Vagina (tissue), 2 donors: ENCODE results near the gene GOLGA3.

ENCODE experiments used
- CTCF ChIP-seq, 3 experiments: fragments of 450-650 bp in 2 of 3; fragments of 200-600 bp in 1 of 3; sonication (generic) in 1 of 3; IDR thresholded peaks; one replicate each; pipeline ENCODE4 v1.5.1; 2017 to 2019; ENCODE audit warnings: antibody characterized with exemption in 3 of 3, mild to moderate bottlenecking in 2 of 3, moderate library complexity in 2 of 3
- POLR2A ChIP-seq, 2 donors: fragments of 450-650 bp; IDR thresholded peaks; one replicate each; pipeline ENCODE4 v1.6.1; 2017; ENCODE audit warnings: antibody characterized with exemption in 2 of 2, mild to moderate bottlenecking in 2 of 2, moderate library complexity in 2 of 2
- POLR2AphosphoS5 ChIP-seq, 2 donors: sonication (generic); formaldehyde crosslinking; IDR thresholded peaks; one replicate each; pipeline ENCODE4 v1.9.0; 2017; ENCODE audit warnings: antibody characterized with exemption in 2 of 2, mild to moderate bottlenecking in 2 of 2, low read depth in 1 of 2; ENCODE audit not compliant: insufficient read depth in 1 of 2

- TF ChIP-seq CTCF (IDR thresholded peaks at IDR 0.05) (no peak), POLR2A (IDR thresholded peaks at IDR 0.05) (no peak), POLR2AphosphoS5 (IDR thresholded peaks at IDR 0.05; ENCODE audit: insufficient read depth in 1 of 2, low read depth in 1 of 2) (no peak)
Measured at GRCh38 chr12:132779781-132780353, 48.8 kb downstream of the GOLGA3 start.
